HepG2 (cell line): ENCODE data around the gene CFAP61. TPM values are rescaled to one million over a fixed set of nuclear protein-coding genes. Genes with fewer than 3 reads are reported as not detected.

Experiments used
- ELF4 ChIP-seq: sonication (generic); formaldehyde crosslinking; IDR thresholded peaks from 2 replicates; pipeline ENCODE4 v1.5.0; 2020; ENCODE audit warnings: missing genetic modification reagents, mild to moderate bottlenecking, moderate library complexity, borderline replicate concordance
- HOXA9 ChIP-seq: sonication (generic); formaldehyde crosslinking; IDR thresholded peaks from 2 replicates; pipeline ENCODE4 v1.8.1; 2022; ENCODE audit warnings: missing genetic modification reagents, mild to moderate bottlenecking, moderate library complexity, borderline replicate concordance
- RORA ChIP-seq: sonication (generic); formaldehyde crosslinking; IDR thresholded peaks from 2 replicates; pipeline ENCODE4 v1.5.0; 2020; ENCODE audit warnings: mild to moderate bottlenecking, missing genetic modification reagents, moderate library complexity
- TAF1 ChIP-seq: sonication (generic); formaldehyde crosslinking; IDR thresholded peaks from 2 replicates; pipeline ENCODE4 v1.4.0; 2020; ENCODE audit warnings: missing genetic modification reagents
- ZFP37 ChIP-seq: sonication (generic); formaldehyde crosslinking; IDR thresholded peaks from 2 replicates; pipeline ENCODE4 v1.4.0; 2020; ENCODE audit warnings: missing genetic modification reagents, borderline replicate concordance
- ZNF44 ChIP-seq: sonication (generic); formaldehyde crosslinking; IDR thresholded peaks from 2 replicates; pipeline ENCODE4 v1.5.1; 2020; ENCODE audit warnings: mild to moderate bottlenecking, missing genetic modification reagents
- ZNF775 ChIP-seq: sonication (generic); formaldehyde crosslinking; IDR thresholded peaks from 2 replicates; pipeline ENCODE4 v1.4.0; 2020; ENCODE audit warnings: missing genetic modification reagents, mild to moderate bottlenecking, moderate library complexity, borderline replicate concordance
- polyA plus RNA-seq, 8 experiments: library from polyadenylated mRNA; depleted of rRNA in 3 of 8; stranded (reverse) in 7 of 8; unstranded in 1 of 8; fragments of >200 nt; fragmentation: Illumina TruSeq in 4 of 8; extraction: Trizol in 4 of 8; gene quantifications; 2 replicates each; pipeline versions ENCODE4 v1.2.1 to v1.2.3, GENCODE V29; 2011 to 2016; ENCODE audit warnings: low read depth in 4 of 8, missing spikeins in 1 of 8, mixed read lengths in 1 of 8; ENCODE audit not compliant: insufficient read depth in 1 of 8
- total RNA-seq, 5 experiments: library from RNA; depleted of rRNA; stranded (reverse); fragments of >200 nt; fragmentation: Illumina TruSeq; extraction: Trizol; gene quantifications; 2 replicates each; pipeline ENCODE4 v1.2.3, GENCODE V29; 2016; ENCODE audit warnings: low read depth in 1 of 5
- TF ChIP-seq, protein P1 (sequence below): sonication (generic); formaldehyde crosslinking; IDR thresholded peaks from 2 replicates; pipeline ENCODE4 v1.9.0; 2021; ENCODE audit warnings: mild to moderate bottlenecking, missing genetic modification reagents
- TF ChIP-seq, protein P2 (sequence below): sonication (generic); formaldehyde crosslinking; IDR thresholded peaks from 2 replicates; pipeline ENCODE4 v1.4.0; 2020; ENCODE audit warnings: missing genetic modification reagents
- TF ChIP-seq, protein P3 (sequence below): IDR thresholded peaks from 2 replicates; pipeline ENCODE4 v1.6.1; 2012; ENCODE audit warnings: low read length, improper control_type of control experiment
- TF ChIP-seq, protein P4 (sequence below): sonication (generic); formaldehyde crosslinking; IDR thresholded peaks from 2 replicates; pipeline ENCODE4 v1.5.0; 2020; ENCODE audit warnings: missing genetic modification reagents
- TF ChIP-seq, protein P5 (sequence below): sonication (generic); formaldehyde crosslinking; IDR thresholded peaks from 2 replicates; pipeline ENCODE4 v1.8.1; 2022; ENCODE audit warnings: low read depth, mild to moderate bottlenecking, missing genetic modification reagents

The CFAP61 gene
- total and polyA plus RNA-seq, 2 of the 13 experiments (the other 11 are each of a cell fraction or from before 2014, with no cell fraction given), result 0.27 TPM; not detected in 1

DNA sequence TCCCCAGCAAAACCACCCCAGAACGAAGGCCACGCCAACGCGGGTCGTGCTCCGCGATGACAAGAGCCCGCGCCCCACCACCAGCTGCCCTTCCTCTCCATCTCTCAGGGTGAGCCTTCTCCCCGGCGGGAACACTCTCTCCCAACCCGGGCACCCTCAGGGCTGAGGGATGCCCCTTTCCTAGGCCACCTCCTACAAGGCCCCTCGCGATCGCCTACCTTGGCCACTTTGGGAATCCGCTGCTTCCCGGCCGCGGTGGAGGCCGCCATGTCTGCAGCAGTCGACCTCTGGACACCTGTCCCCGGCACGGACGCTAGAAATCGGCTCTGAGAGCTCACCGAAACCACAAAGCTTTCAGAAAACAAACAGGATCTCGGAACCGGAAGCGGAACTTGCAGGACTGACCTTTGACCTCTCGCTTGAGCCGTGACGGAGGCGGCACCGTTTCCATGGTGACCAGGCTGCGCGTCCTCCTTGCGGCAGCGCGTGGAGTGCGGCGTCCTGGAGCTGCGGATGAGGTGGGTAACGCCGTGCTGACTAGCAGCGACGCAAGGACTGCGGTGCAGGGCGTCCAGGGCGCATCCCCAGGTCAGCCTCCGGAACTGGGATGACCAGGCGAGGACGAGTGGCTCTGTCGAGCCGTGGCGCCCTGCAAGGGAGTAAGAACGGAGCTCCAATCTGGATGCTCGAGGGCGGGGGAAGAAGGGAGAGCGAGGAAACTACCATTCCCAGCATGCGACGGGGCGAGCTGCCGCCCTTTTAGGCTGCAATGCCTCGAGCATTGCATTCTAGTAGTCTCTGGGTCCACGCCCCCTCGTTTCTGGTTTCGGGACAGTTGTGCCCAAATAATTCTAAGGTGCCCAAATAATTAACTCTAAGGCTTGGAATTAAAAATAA is at the start of gene CFAP61, which contains the start of gene CRNKL1 (continued):
- TF ChIP-seq ZNF44 (CRISPR knock-in tag) (peak; percentile 86; the same call in 1 of the 2 replicates), TAF1 (CRISPR knock-in tag) (peak; percentile 98), RORA (no peak), HOXA9 (CRISPR knock-in tag) (no peak; the same call in 1 of the 2 replicates), ZNF775 (CRISPR knock-in tag) (no peak), ELF4 (CRISPR knock-in tag) (peak; percentile 96), ZFP37 (CRISPR knock-in tag) (peak; percentile 94)
- TF ChIP-seq, protein P1, sequence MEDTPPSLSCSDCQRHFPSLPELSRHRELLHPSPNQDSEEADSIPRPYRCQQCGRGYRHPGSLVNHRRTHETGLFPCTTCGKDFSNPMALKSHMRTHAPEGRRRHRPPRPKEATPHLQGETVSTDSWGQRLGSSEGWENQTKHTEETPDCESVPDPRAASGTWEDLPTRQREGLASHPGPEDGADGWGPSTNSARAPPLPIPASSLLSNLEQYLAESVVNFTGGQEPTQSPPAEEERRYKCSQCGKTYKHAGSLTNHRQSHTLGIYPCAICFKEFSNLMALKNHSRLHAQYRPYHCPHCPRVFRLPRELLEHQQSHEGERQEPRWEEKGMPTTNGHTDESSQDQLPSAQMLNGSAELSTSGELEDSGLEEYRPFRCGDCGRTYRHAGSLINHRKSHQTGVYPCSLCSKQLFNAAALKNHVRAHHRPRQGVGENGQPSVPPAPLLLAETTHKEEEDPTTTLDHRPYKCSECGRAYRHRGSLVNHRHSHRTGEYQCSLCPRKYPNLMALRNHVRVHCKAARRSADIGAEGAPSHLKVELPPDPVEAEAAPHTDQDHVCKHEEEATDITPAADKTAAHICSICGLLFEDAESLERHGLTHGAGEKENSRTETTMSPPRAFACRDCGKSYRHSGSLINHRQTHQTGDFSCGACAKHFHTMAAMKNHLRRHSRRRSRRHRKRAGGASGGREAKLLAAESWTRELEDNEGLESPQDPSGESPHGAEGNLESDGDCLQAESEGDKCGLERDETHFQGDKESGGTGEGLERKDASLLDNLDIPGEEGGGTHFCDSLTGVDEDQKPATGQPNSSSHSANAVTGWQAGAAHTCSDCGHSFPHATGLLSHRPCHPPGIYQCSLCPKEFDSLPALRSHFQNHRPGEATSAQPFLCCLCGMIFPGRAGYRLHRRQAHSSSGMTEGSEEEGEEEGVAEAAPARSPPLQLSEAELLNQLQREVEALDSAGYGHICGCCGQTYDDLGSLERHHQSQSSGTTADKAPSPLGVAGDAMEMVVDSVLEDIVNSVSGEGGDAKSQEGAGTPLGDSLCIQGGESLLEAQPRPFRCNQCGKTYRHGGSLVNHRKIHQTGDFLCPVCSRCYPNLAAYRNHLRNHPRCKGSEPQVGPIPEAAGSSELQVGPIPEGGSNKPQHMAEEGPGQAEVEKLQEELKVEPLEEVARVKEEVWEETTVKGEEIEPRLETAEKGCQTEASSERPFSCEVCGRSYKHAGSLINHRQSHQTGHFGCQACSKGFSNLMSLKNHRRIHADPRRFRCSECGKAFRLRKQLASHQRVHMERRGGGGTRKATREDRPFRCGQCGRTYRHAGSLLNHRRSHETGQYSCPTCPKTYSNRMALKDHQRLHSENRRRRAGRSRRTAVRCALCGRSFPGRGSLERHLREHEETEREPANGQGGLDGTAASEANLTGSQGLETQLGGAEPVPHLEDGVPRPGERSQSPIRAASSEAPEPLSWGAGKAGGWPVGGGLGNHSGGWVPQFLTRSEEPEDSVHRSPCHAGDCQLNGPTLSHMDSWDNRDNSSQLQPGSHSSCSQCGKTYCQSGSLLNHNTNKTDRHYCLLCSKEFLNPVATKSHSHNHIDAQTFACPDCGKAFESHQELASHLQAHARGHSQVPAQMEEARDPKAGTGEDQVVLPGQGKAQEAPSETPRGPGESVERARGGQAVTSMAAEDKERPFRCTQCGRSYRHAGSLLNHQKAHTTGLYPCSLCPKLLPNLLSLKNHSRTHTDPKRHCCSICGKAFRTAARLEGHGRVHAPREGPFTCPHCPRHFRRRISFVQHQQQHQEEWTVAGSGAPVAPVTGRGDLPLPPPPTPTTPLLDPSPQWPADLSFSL (CRISPR knock-in tag), result no peak; the same call in 1 of the 2 replicates
- TF ChIP-seq, protein P2, sequence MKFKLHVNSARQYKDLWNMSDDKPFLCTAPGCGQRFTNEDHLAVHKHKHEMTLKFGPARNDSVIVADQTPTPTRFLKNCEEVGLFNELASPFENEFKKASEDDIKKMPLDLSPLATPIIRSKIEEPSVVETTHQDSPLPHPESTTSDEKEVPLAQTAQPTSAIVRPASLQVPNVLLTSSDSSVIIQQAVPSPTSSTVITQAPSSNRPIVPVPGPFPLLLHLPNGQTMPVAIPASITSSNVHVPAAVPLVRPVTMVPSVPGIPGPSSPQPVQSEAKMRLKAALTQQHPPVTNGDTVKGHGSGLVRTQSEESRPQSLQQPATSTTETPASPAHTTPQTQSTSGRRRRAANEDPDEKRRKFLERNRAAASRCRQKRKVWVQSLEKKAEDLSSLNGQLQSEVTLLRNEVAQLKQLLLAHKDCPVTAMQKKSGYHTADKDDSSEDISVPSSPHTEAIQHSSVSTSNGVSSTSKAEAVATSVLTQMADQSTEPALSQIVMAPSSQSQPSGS (CRISPR knock-in tag), result peak; percentile 85; the same call in 1 of the 2 replicates
- TF ChIP-seq, protein P3, sequence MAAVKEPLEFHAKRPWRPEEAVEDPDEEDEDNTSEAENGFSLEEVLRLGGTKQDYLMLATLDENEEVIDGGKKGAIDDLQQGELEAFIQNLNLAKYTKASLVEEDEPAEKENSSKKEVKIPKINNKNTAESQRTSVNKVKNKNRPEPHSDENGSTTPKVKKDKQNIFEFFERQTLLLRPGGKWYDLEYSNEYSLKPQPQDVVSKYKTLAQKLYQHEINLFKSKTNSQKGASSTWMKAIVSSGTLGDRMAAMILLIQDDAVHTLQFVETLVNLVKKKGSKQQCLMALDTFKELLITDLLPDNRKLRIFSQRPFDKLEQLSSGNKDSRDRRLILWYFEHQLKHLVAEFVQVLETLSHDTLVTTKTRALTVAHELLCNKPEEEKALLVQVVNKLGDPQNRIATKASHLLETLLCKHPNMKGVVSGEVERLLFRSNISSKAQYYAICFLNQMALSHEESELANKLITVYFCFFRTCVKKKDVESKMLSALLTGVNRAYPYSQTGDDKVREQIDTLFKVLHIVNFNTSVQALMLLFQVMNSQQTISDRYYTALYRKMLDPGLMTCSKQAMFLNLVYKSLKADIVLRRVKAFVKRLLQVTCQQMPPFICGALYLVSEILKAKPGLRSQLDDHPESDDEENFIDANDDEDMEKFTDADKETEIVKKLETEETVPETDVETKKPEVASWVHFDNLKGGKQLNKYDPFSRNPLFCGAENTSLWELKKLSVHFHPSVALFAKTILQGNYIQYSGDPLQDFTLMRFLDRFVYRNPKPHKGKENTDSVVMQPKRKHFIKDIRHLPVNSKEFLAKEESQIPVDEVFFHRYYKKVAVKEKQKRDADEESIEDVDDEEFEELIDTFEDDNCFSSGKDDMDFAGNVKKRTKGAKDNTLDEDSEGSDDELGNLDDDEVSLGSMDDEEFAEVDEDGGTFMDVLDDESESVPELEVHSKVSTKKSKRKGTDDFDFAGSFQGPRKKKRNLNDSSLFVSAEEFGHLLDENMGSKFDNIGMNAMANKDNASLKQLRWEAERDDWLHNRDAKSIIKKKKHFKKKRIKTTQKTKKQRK, result no peak
- TF ChIP-seq, protein P4, sequence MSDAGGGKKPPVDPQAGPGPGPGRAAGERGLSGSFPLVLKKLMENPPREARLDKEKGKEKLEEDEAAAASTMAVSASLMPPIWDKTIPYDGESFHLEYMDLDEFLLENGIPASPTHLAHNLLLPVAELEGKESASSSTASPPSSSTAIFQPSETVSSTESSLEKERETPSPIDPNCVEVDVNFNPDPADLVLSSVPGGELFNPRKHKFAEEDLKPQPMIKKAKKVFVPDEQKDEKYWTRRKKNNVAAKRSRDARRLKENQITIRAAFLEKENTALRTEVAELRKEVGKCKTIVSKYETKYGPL (CRISPR knock-in tag), result no peak
- TF ChIP-seq, protein P5, sequence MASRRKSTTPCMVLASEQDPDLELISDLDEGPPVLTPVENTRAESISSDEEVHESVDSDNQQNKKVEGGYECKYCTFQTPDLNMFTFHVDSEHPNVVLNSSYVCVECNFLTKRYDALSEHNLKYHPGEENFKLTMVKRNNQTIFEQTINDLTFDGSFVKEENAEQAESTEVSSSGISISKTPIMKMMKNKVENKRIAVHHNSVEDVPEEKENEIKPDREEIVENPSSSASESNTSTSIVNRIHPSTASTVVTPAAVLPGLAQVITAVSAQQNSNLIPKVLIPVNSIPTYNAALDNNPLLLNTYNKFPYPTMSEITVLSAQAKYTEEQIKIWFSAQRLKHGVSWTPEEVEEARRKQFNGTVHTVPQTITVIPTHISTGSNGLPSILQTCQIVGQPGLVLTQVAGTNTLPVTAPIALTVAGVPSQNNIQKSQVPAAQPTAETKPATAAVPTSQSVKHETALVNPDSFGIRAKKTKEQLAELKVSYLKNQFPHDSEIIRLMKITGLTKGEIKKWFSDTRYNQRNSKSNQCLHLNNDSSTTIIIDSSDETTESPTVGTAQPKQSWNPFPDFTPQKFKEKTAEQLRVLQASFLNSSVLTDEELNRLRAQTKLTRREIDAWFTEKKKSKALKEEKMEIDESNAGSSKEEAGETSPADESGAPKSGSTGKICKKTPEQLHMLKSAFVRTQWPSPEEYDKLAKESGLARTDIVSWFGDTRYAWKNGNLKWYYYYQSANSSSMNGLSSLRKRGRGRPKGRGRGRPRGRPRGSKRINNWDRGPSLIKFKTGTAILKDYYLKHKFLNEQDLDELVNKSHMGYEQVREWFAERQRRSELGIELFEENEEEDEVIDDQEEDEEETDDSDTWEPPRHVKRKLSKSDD (CRISPR knock-in tag), result peak; percentile 95; the same call in 1 of the 2 replicates
